Measurements from ENCODE around the gene ARMC10. TPM values are rescaled to one million over a fixed set of nuclear protein-coding genes. Genes with fewer than 3 reads are reported as not detected.

The ARMC10 gene
- total and polyA plus RNA-seq, 9 of the 15 experiments (the other 6 are each of a cell fraction or from before 2014, with no cell fraction given), result 17.0 to 113 (median 72.6) TPM

GRCh38 chr7:103119791-103120291 is 44.9 kb downstream of the ARMC10 start:
- H3K4me2 ChIP-seq (ENCODE audit: insufficient read depth, low read length), result peak overlapping the region; percentile 70
- H3K27ac ChIP-seq (ENCODE audit: extremely low read depth, low read depth, low read length), result peak overlapping the region; percentile 72
- 0 out of 2 replicates have a peak, but pooled peaks cover 4% of the 10 kb centered on the region for H4K20me1 ChIP-seq (replicated peaks; ENCODE audit: control insufficient read depth, insufficient read depth, low read length)
- no peaks in the 10 kb centered on the region for H3K27me3 ChIP-seq (ENCODE audit: control insufficient read depth in 2 of 2, insufficient read depth in 2 of 2, low read length in 2 of 2)
- peak overlapping the region in 1 of 2 experiments; percentile 46; a peak in 2 of 4 replicates for H3K9ac ChIP-seq (ENCODE audit: insufficient read depth in 1 of 2, low read depth in 2 of 2, low read length in 2 of 2)
- intact Hi-C loops (cut with micrococcal nuclease), result loop anchor here (1.0 kb wide), 1 partner anchor 26 kb away; no protein-coding TSS in a partner anchor
- ATAC-seq (peak; percentile 96), FAIRE-seq (peak; percentile 99), DNase-seq (ENCODE audit: extremely low read depth in 1 of 4, low spot score in 3 of 4) (peak; percentile 89 to 96 (median 92))
- H3K4me3 ChIP-seq, result no peak overlapping the region
- peak overlapping the region; percentile 64 for H2AFZ ChIP-seq (ENCODE audit: low read depth, low read length)
- no TSS peak for BruUV-seq (replicated peaks)
- H3K9me3 ChIP-seq (replicated peaks; ENCODE audit: control insufficient read depth, insufficient read depth, low read depth, low read length), result no peaks in the 10 kb centered on the region
- no peaks in the 10 kb centered on the region for H3K79me2 ChIP-seq (ENCODE audit: control insufficient read depth, insufficient read depth, low read length)
- 2% methylated on average over 11 of the region's 11 CpGs for WGBS (ENCODE audit: insufficient coverage, low coverage, missing lambda C conversion rate)
- H3K4me1 ChIP-seq (replicated peaks in 1 of 2; ENCODE audit: control insufficient read depth in 2 of 2, insufficient read depth in 2 of 2, low read length in 2 of 2), result peaks cover 14 to 38% of the 10 kb centered on the region in 2 experiments
- no peaks in the 10 kb centered on the region for H3K9me1 ChIP-seq (ENCODE audit: control insufficient read depth, insufficient read depth, low read length)
- CTCF ChIA-PET (ENCODE audit: low intra/inter-chr PET ratio), result no interaction called here
- peaks cover 29% of the 10 kb centered on the region for H3K36me3 ChIP-seq (ENCODE audit: control insufficient read depth, insufficient read depth, low read length)
- in situ Hi-C loops (cut with MboI), result no loop called here
- POLR2A ChIA-PET, result interaction anchor here (0.7 to 2.5 kb wide), 8 partner anchors 11 to 849 kb away, joined by 3 to 17 read pairs (median 4); partner anchors contain the start of gene NAPEPLD
- peak; percentile 83; the same call in 1 of the 2 replicates for TF ChIP-seq ATF6 (CRISPR knock-in tag; IDR thresholded peaks at IDR 0.05)
- TF ChIP-seq ZNF79 (CRISPR knock-in tag; IDR thresholded peaks at IDR 0.05; ENCODE audit: low read depth), result no peak
- no peak for TF ChIP-seq PHTF2 (CRISPR knock-in tag; IDR thresholded peaks at IDR 0.05)
- no peak for TF ChIP-seq HNRNPK (IDR thresholded peaks at IDR 0.05; ENCODE audit: low read depth, low read length, poor library complexity, severe bottlenecking)
- TF ChIP-seq SIRT6 (IDR thresholded peaks at IDR 0.05; ENCODE audit: low read depth, low read length), result no peak
- TF ChIP-seq RAD21 (CRISPR knock-in tag; conservative IDR thresholded peaks at IDR 0.05 in 1 of 2, IDR thresholded peaks at IDR 0.05 in 1 of 2), result no peak; a peak in 1 of 4 replicates
- peak in 1 of 2 experiments; percentile 51; a peak in 2 of 4 replicates for TF ChIP-seq NRF1 (conservative IDR thresholded peaks at IDR 0.05 in 1 of 2, IDR thresholded peaks at IDR 0.05 in 1 of 2)
- TF ChIP-seq ARID1B (IDR thresholded peaks at IDR 0.05), result peak; percentile 99
- TF ChIP-seq SMARCA5 (IDR thresholded peaks at IDR 0.05), result no peak
- TF ChIP-seq MXI1 (IDR thresholded peaks at IDR 0.05; ENCODE audit: low read depth, low read length), result no peak
- no peak for TF ChIP-seq SUPT5H (IDR thresholded peaks at IDR 0.05)
- peak; percentile 74 to 77 for TF ChIP-seq FOXK2 (conservative IDR thresholded peaks at IDR 0.05 in 1 of 2, IDR thresholded peaks at IDR 0.05 in 1 of 2; ENCODE audit: low read depth in 2 of 2)
- no peak for TF ChIP-seq ZFP1 (CRISPR knock-in tag; IDR thresholded peaks at IDR 0.05)
- no peak for TF ChIP-seq NFXL1 (CRISPR knock-in tag; IDR thresholded peaks at IDR 0.05)
- peak; percentile 95 for TF ChIP-seq PRDM10 (IDR thresholded peaks at IDR 0.05; ENCODE audit: partially characterized antibody)
- no peak for TF ChIP-seq MAFF (IDR thresholded peaks at IDR 0.05; ENCODE audit: low read length)
- TF ChIP-seq SLC30A9 (CRISPR knock-in tag; IDR thresholded peaks at IDR 0.05), result no peak
- no peak for TF ChIP-seq ZNF165 (CRISPR knock-in tag; IDR thresholded peaks at IDR 0.05; ENCODE audit: borderline replicate concordance)

Data from K562 (cell line).